GM10266 (cell line): ENCODE results near the gene SNAPC3.

Experiments used
- DNase-seq: peaks from one replicate; pipeline ENCODE4 v3.0.0; 2012; ENCODE audit errors: extremely low spot score
- CTCF ChIP-seq: IDR thresholded peaks from 2 replicates; pipeline ENCODE4 v1.5.1; 2012; ENCODE audit warnings: mild to moderate bottlenecking, low read depth; ENCODE audit not compliant: control insufficient read depth, insufficient read depth; ENCODE audit errors: missing control alignments

SNAPC3 gene

GRCh38 chr9:15403155-15403554, 19.5 kb upstream of the SNAPC3 start:
- DNase-seq, result peak; percentile 30
- peak; percentile 31 for TF ChIP-seq CTCF

- no peak for TF ChIP-seq CTCF
Measured at GRCh38 chr9:15404171-15404570, 18.5 kb upstream of the SNAPC3 start.

GRCh38 chr9:15416880-15417279, 5.8 kb upstream of the SNAPC3 start:
- peak; percentile 49 for TF ChIP-seq CTCF
- peak; percentile 56 for DNase-seq

More at GRCh38 chr9:15404171-15404570, 18.5 kb upstream of the SNAPC3 start:
- no peak for DNase-seq

- TF ChIP-seq CTCF, result no peak
- no peak for DNase-seq
Measured at GRCh38 chr9:15417626-15418025, 5.0 kb upstream of the SNAPC3 start.

GRCh38 chr9:15420796-15421195, 1.9 kb upstream of the SNAPC3 start:
- no peak for DNase-seq
- TF ChIP-seq CTCF, result no peak

- no peak for TF ChIP-seq CTCF
- no peak for DNase-seq
Measured at GRCh38 chr9:15421532-15421931, 1.1 kb upstream of the SNAPC3 start.

GRCh38 chr9:15421990-15422371, 695 bp upstream of the SNAPC3 start:
- TF ChIP-seq CTCF, result no peak
- DNase-seq, result no peak
